HG03565 (cell line): ENCODE measurements around the gene POLR2H.
"Not testable (repeated sequence)": the region's sequence is repeated elsewhere in the genome, so short reads cannot be mapped to it uniquely, and the experiment has no call there.

ENCODE experiments used
- ATAC-seq: cut with Tn5 transposase; IDR thresholded peaks from one replicate; pipeline ENCODE4 v1.9.1; 2021; ENCODE audit warnings: mild to moderate bottlenecking, moderate library complexity; ENCODE audit not compliant: unreplicated experiment

POLR2H gene

DNA sequence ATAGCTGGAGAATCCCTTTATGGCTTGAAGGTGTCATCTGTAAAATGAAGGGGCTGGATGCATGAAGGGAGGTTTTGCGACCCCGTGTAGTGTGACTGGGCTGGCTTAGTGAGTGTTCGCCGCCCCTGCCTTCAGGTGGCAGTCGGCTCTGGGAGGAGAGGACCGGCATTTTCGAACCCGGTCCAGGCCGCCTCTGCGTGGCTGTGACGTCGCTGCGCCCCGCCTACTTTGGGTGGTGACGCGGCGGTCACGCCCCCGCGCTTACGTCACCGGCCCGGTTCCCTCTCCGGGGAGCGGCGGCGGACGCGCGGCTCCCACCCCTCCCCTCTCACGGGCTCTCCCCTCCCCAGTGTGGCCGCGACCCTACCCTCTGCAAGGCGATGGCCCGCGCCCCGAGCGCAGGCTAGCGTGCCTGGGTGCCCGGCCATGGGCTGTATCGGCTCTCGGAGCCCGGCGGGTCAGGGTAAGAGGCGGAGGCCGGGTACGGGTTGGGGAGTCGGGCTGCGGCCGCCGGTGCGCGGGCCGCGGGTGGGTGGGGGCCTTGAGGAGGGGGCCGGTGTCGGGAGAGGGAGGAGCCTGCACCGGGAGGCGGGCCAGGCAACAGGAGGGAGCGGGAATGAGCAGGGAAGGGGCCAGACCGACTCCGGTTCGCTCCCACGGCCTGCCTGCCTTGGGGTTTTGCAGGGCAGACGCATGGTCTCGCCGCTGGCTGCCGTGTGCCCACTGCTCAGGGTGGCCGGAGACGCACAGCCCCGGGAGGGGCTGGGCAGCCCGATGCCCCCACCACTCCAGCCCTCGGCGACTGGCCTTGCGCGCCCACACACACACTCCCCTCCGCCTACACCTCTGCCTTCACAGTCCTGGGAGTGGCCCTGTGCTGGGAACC lies 25.6 kb upstream of the POLR2H start:
- ATAC-seq: peak; percentile 57

- ATAC-seq: no peak
Observed at GRCh38 chr3:184336547-184337398, 24.7 kb upstream of the POLR2H start.

DNA sequence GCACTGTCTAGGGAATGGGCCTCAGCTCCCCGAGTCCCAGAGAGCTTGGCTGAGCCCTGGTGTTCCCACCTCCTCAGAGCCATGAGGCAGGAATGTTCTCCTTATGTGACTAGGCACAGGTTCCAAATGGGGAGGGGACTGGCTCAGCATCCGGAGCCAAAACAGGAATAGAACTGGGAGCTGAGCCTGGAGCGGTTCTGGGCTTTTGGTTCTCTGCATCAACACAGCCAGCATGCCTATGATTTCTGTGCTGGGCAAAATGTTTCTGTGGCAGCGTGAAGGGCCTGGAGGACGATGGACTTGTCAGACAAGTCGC lies 24.2 kb upstream of the POLR2H start, which contains the start of gene FAM131A:
FAM131A (plus strand) TSS at position 202 of the 316 bp plus-strand sequence; CDS start at position 233, 31 bp downstream.
- ATAC-seq: no peak

DNA sequence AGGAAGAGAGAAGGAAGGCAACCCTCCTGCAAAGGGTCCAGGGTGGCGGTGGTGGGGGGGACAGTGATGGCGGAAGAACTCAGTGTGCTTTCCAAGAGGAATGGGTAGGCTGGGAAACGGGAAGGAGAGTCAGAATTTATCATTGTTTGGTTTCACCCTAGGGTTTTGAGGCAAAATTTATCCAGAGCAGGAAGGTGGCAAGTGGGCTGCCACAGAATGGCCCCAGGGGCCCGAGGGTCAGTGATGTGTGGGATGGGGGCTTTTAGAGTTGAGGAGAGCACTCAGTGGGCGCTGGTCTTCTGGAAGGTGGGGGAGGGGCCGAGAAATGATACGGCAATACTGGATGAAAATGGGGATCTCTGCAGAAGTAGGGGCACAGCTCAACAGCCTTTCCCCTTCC lies 23.5 kb upstream of the POLR2H start:
- ATAC-seq: no peak

GRCh38 chr3:184338511-184338945 lies 23.0 kb upstream of the POLR2H start:
- ATAC-seq: no peak

DNA sequence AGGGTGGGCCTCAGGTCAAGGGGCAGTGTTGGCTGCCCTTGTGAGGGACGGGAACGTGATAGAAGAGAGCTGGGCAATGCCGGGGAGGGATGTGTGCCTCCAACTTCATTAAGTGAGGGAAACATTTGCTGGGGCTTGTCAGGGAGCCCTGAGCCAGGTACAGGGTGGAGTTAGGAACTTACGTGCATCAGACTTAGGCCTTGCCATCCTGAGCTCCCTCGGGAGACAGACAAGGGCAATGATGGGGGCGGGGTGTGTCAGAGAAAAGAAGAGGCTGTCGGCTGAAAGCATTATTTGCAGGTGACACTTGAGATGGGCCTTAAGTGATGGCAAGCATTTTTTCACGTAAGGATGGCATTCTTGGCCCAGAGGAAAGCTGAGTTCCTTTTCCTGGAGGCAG lies 22.5 kb upstream of the POLR2H start:
- no peak for ATAC-seq

GRCh38 chr3:184339451-184340135 lies 21.9 kb upstream of the POLR2H start:
- not testable (repeated sequence) for ATAC-seq

DNA sequence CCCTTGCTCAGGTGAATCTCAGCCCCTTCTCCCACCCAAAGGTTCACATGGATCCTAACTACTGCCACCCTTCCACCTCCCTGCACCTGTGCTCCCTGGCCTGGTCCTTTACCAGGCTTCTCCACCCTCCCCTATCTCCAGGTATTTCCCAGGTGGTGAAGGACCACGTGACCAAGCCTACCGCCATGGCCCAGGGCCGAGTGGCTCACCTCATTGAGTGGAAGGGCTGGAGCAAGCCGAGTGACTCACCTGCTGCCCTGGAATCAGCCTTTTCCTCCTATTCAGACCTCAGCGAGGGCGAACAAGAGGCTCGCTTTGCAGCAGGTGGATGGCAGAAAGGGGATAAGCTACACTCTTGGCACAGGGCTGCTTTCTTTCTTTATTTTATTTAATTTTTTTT lies 19.6 kb upstream of the POLR2H start:
- ATAC-seq: no peak

- ATAC-seq: no peak
Observed at GRCh38 chr3:184343200-184343876, 18.2 kb upstream of the POLR2H start.

GRCh38 chr3:184344579-184345316 lies 16.8 kb upstream of the POLR2H start:
- no peak for ATAC-seq

DNA sequence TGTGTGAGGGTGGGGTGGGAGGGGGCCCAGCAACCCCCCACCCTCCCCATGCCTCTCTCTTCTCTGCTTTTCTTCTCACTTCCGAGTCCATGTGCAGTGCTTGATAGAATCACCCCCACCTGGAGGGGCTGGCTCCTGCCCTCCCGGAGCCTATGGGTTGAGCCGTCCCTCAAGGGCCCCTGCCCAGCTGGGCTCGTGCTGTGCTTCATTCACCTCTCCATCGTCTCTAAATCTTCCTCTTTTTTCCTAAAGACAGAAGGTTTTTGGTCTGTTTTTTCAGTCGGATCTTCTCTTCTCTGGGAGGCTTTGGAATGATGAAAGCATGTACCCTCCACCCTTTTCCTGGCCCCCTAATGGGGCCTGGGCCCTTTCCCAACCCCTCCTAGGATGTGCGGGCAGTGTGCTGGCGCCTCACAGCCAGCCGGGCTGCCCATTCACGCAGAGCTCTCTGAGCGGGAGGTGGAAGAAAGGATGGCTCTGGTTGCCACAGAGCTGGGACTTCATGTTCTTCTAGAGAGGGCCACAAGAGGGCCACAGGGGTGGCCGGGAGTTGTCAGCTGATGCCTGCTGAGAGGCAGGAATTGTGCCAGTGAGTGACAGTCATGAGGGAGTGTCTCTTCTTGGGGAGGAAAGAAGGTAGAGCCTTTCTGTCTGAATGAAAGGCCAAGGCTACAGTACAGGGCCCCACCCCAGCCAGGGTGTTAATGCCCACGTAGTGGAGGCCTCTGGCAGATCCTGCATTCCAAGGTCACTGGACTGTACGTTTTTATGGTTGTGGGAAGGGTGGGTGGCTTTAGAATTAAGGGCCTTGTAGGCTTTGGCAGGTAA lies 16.0 kb upstream of the POLR2H start:
- ATAC-seq: no peak

- no peak for ATAC-seq
Observed at GRCh38 chr3:184346480-184347190, 14.9 kb upstream of the POLR2H start.

GRCh38 chr3:184347321-184348056 lies 14.0 kb upstream of the POLR2H start:
- ATAC-seq: no peak

- ATAC-seq: no peak
Observed at GRCh38 chr3:184348057-184348382, 13.5 kb upstream of the POLR2H start.

GRCh38 chr3:184349563-184350470 lies 11.7 kb upstream of the POLR2H start:
- no peak for ATAC-seq

GRCh38 chr3:184350618-184351017 lies 10.9 kb upstream of the POLR2H start:
- no peak for ATAC-seq
